H1 (cell line): ENCODE measurements around the gene FAM131A.

Experiments
- ATF3 ChIP-seq: IDR thresholded peaks from 2 replicates; pipeline ENCODE4 v1.6.1; 2011; ENCODE audit warnings: low read depth, mild to moderate bottlenecking, low read length; ENCODE audit not compliant: insufficient read depth
- CEBPB ChIP-seq: IDR thresholded peaks from 2 replicates; pipeline ENCODE4 v1.6.1; 2012; ENCODE audit warnings: low read depth, low read length
- CHD1 ChIP-seq: IDR thresholded peaks from 2 replicates; pipeline ENCODE4 v1.6.1; 2012; ENCODE audit warnings: low read depth, low read length, improper control_type of control experiment
- CHD2 ChIP-seq: IDR thresholded peaks from 2 replicates; pipeline ENCODE4 v1.6.1; 2012; ENCODE audit warnings: low read length, improper control_type of control experiment
- CREB1 ChIP-seq: IDR thresholded peaks from 2 replicates; pipeline ENCODE4 v1.6.1; 2012; ENCODE audit warnings: inconsistent platforms
- CTCF ChIP-seq, 3 experiments: IDR thresholded peaks; 1 replicate in 2 of 3; 2 replicates in 1 of 3; pipeline versions ENCODE4 v1.5.1 to v1.6.1; 2011; ENCODE audit warnings: low read length in 3 of 3, mild to moderate bottlenecking in 3 of 3, inconsistent platforms in 2 of 3, low read depth in 1 of 3, moderate library complexity in 1 of 3; ENCODE audit not compliant: insufficient read depth in 1 of 3; ENCODE audit errors: control extremely low read depth in 1 of 3
- GABPA ChIP-seq: IDR thresholded peaks from 2 replicates; pipeline ENCODE4 v1.6.1; 2011; ENCODE audit warnings: mild to moderate bottlenecking, low read length, moderate library complexity, borderline replicate concordance; ENCODE audit not compliant: insufficient read depth
- HDAC2 ChIP-seq, 2 experiments: fragments of 300-600 bp in 1 of 2; sonication (generic) in 1 of 2; IDR thresholded peaks; 2 replicates each; pipeline ENCODE4 v1.6.1; 2011 to 2012; ENCODE audit warnings: low read depth in 2 of 2, low read length in 2 of 2, mild to moderate bottlenecking in 2 of 2, moderate library complexity in 2 of 2, borderline replicate concordance in 1 of 2, inconsistent platforms in 1 of 2
- HDAC6 ChIP-seq: IDR thresholded peaks from one replicate; pipeline ENCODE4 v1.7.1; 2012; ENCODE audit warnings: low read depth, mild to moderate bottlenecking, inconsistent platforms, low read length, moderate library complexity
- PHF8 ChIP-seq: fragments of 200-600 bp; sonication (generic); conservative IDR thresholded peaks from 2 replicates; pipeline ENCODE4 v1.7.1; 2012; ENCODE audit warnings: low read depth, mild to moderate bottlenecking, inconsistent platforms, low read length, moderate library complexity
- POLR2A ChIP-seq, 2 experiments: IDR thresholded peaks; 1 replicate in 1 of 2; 2 replicates in 1 of 2; pipeline ENCODE4 v1.6.1; 2011; ENCODE audit warnings: low read depth in 2 of 2, low read length in 2 of 2, mild to moderate bottlenecking in 2 of 2; ENCODE audit errors: control extremely low read depth in 1 of 2
- TAF1 ChIP-seq: IDR thresholded peaks from 2 replicates; pipeline ENCODE4 v1.6.1; 2011; ENCODE audit warnings: mild to moderate bottlenecking, low read depth, low read length

DNA sequence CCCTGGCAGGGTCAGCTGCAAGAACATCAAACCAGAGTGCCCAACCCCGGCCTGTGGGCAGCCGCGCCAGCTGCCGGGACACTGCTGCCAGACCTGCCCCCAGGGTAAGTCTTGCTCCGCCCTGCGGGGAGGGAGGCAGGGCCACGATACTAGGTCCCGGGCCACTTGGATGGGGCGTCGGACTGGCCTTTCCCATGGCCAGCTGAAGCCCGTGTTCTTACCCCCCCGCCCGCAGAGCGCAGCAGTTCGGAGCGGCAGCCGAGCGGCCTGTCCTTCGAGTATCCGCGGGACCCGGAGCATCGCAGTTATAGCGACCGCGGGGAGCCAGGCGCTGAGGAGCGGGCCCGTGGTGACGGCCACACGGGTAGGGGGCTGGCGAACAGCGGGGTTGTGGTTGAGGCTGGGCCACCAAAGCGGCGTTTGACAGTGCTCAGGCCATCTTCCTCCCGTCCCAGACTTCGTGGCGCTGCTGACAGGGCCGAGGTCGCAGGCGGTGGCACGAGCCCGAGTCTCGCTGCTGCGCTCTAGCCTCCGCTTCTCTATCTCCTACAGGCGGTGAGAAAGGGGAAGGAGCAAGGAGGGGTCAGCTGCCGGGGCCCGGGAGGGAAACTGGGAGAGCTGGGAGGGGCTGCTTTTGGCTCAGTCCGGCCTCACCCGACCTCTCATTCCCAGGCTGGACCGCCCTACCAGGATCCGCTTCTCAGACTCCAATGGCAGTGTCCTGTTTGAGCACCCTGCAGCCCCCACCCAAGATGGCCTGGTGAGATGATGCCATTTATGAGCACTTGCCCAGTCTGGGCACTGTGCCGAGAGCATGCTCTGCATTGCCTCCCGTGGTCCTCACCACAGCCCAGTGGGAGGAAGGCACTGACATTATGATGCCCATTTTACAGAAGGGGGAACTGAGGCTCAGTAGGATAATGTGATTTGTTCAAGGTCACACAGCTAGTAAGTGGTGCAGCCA lies 44.1 kb downstream of the FAM131A start:
- no peak for TF ChIP-seq TAF1
- no peak for TF ChIP-seq CTCF (IDR thresholded peaks at IDR 0.05; ENCODE audit: control extremely low read depth in 1 of 3, insufficient read depth in 1 of 3, low read depth in 1 of 3, low read length in 3 of 3)
- peak; percentile 18; the same call in 1 of the 2 replicates for TF ChIP-seq GABPA
- TF ChIP-seq HDAC6: no peak
- no peak for TF ChIP-seq HDAC2 (IDR thresholded peaks at IDR 0.05; ENCODE audit: borderline replicate concordance in 1 of 2, low read depth in 2 of 2, low read length in 2 of 2)
- TF ChIP-seq PHF8: no peak
- TF ChIP-seq CREB1: no peak
- TF ChIP-seq CHD1: no peak
- no peak for TF ChIP-seq POLR2A (IDR thresholded peaks at IDR 0.05; ENCODE audit: control extremely low read depth in 1 of 2, low read depth in 2 of 2, low read length in 2 of 2)
- TF ChIP-seq ATF3: no peak
- no peak for TF ChIP-seq CEBPB
- no peak for TF ChIP-seq CHD2
